ENCODE measurements around the gene EIF2D.

EIF2D gene

GRCh38 chr1:206544562-206545257, 67.6 kb downstream of the EIF2D start:
- peak; percentile 83 for DNase-seq
